Esophagus muscularis mucosa (tissue), 4 donors: ENCODE measurements around the gene TRAPPC12. TPM values are rescaled to one million over a fixed set of nuclear protein-coding genes. Genes with fewer than 3 reads are reported as not detected.
"Not testable (repeated sequence)": the region's sequence is repeated elsewhere in the genome, so short reads cannot be mapped to it uniquely, and the experiment has no call there.

Experiments used
- DNase-seq: peaks from one replicate; pipeline ENCODE4 v3.0.0-alpha.2; 2017; ENCODE audit errors: extremely low spot score
- H3K27ac ChIP-seq, 4 donors: fragments of 200-600 bp; sonication (generic); replicated peaks in 1 of 4; 1 replicate in 3 of 4; 2 replicates in 1 of 4; pipeline ENCODE4 v1.5.1; 2016 to 2019; ENCODE audit warnings: mild to moderate bottlenecking in 1 of 4
- H3K27me3 ChIP-seq, 4 donors: fragments of 200-600 bp; sonication (generic); one replicate each; pipeline versions ENCODE4 v1.5.1 to v1.6.0; 2016 to 2019
- H3K36me3 ChIP-seq, 4 donors: fragments of 200-600 bp; sonication (generic); one replicate each; pipeline ENCODE4 v1.5.1; 2016 to 2019
- H3K4me1 ChIP-seq, 4 donors: fragments of 200-600 bp; sonication (generic); one replicate each; pipeline ENCODE4 v1.5.1; 2016 to 2019
- H3K4me3 ChIP-seq, 4 donors: fragments of 200-600 bp; sonication (generic); 1 replicate in 2 of 4; 2 replicates in 2 of 4; pipeline ENCODE4 v1.5.1; 2016 to 2019; ENCODE audit warnings: mild to moderate bottlenecking in 4 of 4, moderate library complexity in 1 of 4
- H3K9me3 ChIP-seq, 4 donors: fragments of 200-600 bp; sonication (generic); 1 replicate in 3 of 4; 2 replicates in 1 of 4; pipeline ENCODE4 v1.5.1; 2016 to 2019
- CTCF ChIP-seq, 3 experiments: fragments of 200-600 bp in 2 of 3; fragments of 450-650 bp in 1 of 3; sonication (generic) in 2 of 3; IDR thresholded peaks; one replicate each; pipeline ENCODE4 v1.5.1; 2017 to 2019; ENCODE audit warnings: antibody characterized with exemption in 3 of 3, mild to moderate bottlenecking in 2 of 3, moderate library complexity in 1 of 3
- EP300 ChIP-seq: sonication (generic); formaldehyde crosslinking; IDR thresholded peaks from one replicate; pipeline ENCODE4 v1.6.1; 2017; ENCODE audit warnings: antibody characterized with exemption
- POLR2A ChIP-seq: fragments of 450-650 bp; IDR thresholded peaks from one replicate; pipeline ENCODE4 v1.6.1; 2017; ENCODE audit warnings: antibody characterized with exemption, moderate library complexity, mild to moderate bottlenecking, low read depth
- POLR2AphosphoS5 ChIP-seq, 2 donors: sonication (generic); formaldehyde crosslinking; IDR thresholded peaks; one replicate each; pipeline ENCODE4 v1.6.1; 2017; ENCODE audit warnings: antibody characterized with exemption in 2 of 2
- WGBS: methylation state at CpG from one replicate; pipeline ENCODE4 v1.1.5; 2018; 5-methylcytosine and 5-hydroxymethylcytosine counted together
- intact Hi-C: fragments of 100-400 bp; cut with DNase I; formaldehyde crosslinking; loops from one replicate; pipeline ENCODE4 v1.15.1; 2023
- total RNA-seq, 4 donors: library from RNA; depleted of rRNA; stranded (reverse); fragments of >200 nt; gene quantifications; one replicate each; pipeline versions ENCODE4 v1.1.0 to v1.2.1, GENCODE V29; 2016

Gene TRAPPC12
- total RNA-seq, 4 donors from 2014 or later: 65.6 to 89.3 (median 72.6) TPM

GRCh38 chr2:3447789-3448317 is 68.4 kb downstream of the TRAPPC12 start:
- no peaks in the 10 kb centered on the region for H3K9me3 ChIP-seq
- TF ChIP-seq POLR2A (no peak), CTCF (IDR thresholded peaks at IDR 0.05) (no peak), POLR2AphosphoS5 (IDR thresholded peaks at IDR 0.05) (no peak)
- peaks cover 20 to 92% (median 57%) of the 10 kb centered on the region in 4 donors for H3K36me3 ChIP-seq
- H3K4me1 ChIP-seq: peaks cover 0 to 20% (median 15%) of the 10 kb centered on the region in 4 donors
- intact Hi-C loops: no loop called here
- H3K4me3 ChIP-seq: no peak overlapping the region
- WGBS: 70% methylated on average over 9 of the region's 9 CpGs
- H3K27me3 ChIP-seq: no peaks in the 10 kb centered on the region
- H3K27ac ChIP-seq: peak overlapping the region in 1 of 4 donors; percentile 30
- DNase-seq: no peak

DNA sequence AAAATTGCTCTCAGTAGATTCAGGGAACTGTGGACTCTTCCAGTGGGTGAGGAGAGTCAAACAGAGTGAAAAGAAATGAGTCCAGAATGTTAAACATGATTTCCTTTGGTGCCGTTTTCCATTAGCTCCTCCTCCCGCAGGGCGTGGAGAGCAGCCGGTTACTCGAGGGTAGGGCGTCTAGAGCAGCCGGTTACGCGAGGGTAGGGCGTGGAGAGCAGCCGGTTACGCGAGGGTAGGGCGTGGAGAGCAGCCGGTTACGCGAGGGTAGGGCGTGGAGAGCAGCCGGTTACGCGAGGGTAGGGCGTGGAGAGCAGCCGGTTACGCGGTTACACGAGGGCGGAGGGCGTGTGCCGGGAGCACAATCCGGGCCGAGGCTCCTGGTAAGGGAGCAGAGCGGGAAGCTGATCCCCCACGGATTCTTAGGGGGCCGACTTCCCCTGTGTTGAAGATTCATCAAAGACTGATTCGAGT is 69.0 kb downstream of the TRAPPC12 start:
- DNase-seq, intact Hi-C loops, H3K9me3 ChIP-seq, H3K27me3 ChIP-seq: not testable (repeated sequence)
- Histone ChIP-seq H3K27ac (peak overlapping the region in 1 of 4 donors; percentile 30), H3K36me3 (peaks cover 19 to 93% (median 54%) of the 10 kb centered on the region in 4 donors), H3K4me1 (peaks cover 0 to 20% (median 16%) of the 10 kb centered on the region in 4 donors), H3K4me3 (peak overlapping the region in 1 of 4 donors; percentile 3)
- WGBS: 81% methylated on average over 35 of the region's 35 CpGs

DNA sequence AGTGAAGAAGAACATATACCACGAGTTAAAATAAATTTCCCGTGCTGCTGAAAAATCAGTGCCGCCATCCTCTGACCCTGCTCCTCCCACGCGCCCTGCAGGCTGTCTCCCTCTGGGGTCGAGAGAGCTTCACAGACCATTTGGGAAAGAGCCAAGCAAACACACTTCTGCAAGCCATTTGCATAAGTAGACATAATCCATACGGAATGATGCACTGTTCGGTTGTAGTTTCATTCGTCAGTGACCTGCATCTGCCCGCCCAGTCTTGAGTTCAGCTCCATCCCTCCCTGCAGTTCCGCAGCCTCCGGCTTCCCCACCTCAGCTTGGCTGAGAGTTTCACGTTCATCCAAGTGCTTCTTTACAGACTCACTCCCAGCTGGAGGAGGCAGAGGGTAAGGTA is 69.6 kb downstream of the TRAPPC12 start:
- 88% methylated on average over 13 of the region's 13 CpGs for WGBS
- TF ChIP-seq CTCF (IDR thresholded peaks at IDR 0.05) (no peak), POLR2A (no peak), POLR2AphosphoS5 (IDR thresholded peaks at IDR 0.05) (no peak)
- intact Hi-C loops: no loop called here
- no peak overlapping the region for H3K27ac ChIP-seq
- H3K4me3 ChIP-seq: no peak overlapping the region
- peaks cover 13 to 92% (median 50%) of the 10 kb centered on the region in 4 donors for H3K36me3 ChIP-seq
- H3K27me3 ChIP-seq: no peaks in the 10 kb centered on the region
- H3K9me3 ChIP-seq: no peaks in the 10 kb centered on the region
- H3K4me1 ChIP-seq: peaks cover 3 to 23% (median 18%) of the 10 kb centered on the region in 4 donors
- DNase-seq: no peak

DNA sequence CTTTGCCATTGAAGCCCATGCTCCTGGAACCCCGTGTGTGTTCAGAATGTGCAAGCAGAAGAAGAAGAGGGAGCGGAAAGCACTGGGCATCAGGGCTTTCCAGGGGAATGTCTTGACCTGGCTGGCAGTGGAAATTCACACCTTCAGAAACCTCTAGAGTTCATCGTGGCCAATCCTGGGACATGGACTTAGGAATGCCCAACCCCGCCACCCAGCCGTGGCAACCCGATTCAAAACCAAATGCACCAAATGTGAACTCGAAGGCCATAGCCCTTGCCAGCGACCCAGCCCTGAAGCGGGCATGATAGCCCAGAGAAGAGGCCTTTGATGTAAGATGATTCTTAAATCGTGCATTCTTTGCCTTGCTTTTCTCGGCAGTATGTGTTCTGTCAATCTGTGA is 70.4 kb downstream of the TRAPPC12 start:
- H3K36me3 ChIP-seq: peaks cover 10 to 91% (median 49%) of the 10 kb centered on the region in 4 donors
- WGBS: 95% methylated on average over 11 of the region's 11 CpGs

DNA sequence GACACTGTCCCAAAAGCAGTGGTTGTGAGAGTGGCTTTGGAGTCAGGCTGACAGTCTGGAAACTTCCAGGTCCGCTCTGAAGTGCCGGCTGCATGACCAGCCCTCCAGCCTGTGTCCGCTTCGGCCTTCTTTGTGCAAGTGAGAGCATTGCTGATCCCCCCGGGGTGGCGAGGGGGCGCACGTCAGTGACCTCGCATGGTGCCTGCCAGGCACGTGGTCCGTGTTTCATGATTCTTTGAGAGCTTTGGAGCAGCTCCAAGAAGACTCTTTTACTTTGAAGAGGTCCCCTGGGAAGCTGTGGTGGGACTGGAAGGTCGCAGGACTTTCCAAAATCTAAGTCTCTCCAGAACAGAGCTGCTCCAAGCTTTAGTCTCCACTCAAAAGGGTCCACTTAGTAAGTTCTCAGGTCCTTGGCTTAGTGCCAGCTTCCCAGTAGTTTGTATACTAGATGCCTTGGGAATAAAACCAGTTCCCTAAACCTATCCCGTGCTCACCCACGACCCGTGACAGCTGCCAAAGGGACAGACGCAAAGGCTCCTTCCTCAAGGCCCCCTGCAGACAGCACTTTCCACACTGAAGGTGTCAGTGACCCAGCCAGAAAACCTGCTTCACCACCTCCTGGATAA is 71.0 kb downstream of the TRAPPC12 start:
- H3K27ac ChIP-seq: no peak overlapping the region
- intact Hi-C loops: no loop called here
- peaks cover 10 to 86% (median 44%) of the 10 kb centered on the region in 4 donors for H3K36me3 ChIP-seq
- TF ChIP-seq POLR2AphosphoS5 (IDR thresholded peaks at IDR 0.05) (no peak), CTCF (IDR thresholded peaks at IDR 0.05) (no peak), EP300 (no peak)
- H3K9me3 ChIP-seq: no peaks in the 10 kb centered on the region
- H3K4me1 ChIP-seq: peaks cover 12 to 29% (median 18%) of the 10 kb centered on the region in 4 donors
- H3K27me3 ChIP-seq: no peaks in the 10 kb centered on the region
- no peak for DNase-seq
- 74% methylated on average over 9 of the region's 16 CpGs for whole genome bisulfite sequencing
- no peak overlapping the region for H3K4me3 ChIP-seq

More for the DNA sequence above, 70.4 kb downstream of the TRAPPC12 start:
- H3K27me3 ChIP-seq: no peaks in the 10 kb centered on the region
- H3K4me3 ChIP-seq: no peak overlapping the region
- peaks cover 12 to 29% (median 18%) of the 10 kb centered on the region in 4 donors for H3K4me1 ChIP-seq
- no peak for DNase-seq
- intact Hi-C loops: no loop called here
- no peaks in the 10 kb centered on the region for H3K9me3 ChIP-seq
- H3K27ac ChIP-seq: no peak overlapping the region
- no peak for TF ChIP-seq POLR2A
- no peak for TF ChIP-seq POLR2AphosphoS5 (IDR thresholded peaks at IDR 0.05)
- TF ChIP-seq CTCF (IDR thresholded peaks at IDR 0.05): no peak
- no peak for TF ChIP-seq EP300
